ENCODE measurements around the gene ATP1B2.
"Not testable (repeated sequence)": the region's sequence is repeated elsewhere in the genome, so short reads cannot be mapped to it uniquely, and the experiment has no call there.

Gene ATP1B2

GRCh38 chr17:7615265-7615747 lies 35.4 kb upstream of the ATP1B2 start:
- H2AFZ ChIP-seq (ENCODE audit: low read depth, low read length) = peak overlapping the region; percentile 76; the same call in 1 of the 2 replicates

GRCh38 chr17:7618608-7619007 lies 32.1 kb upstream of the ATP1B2 start:
- Histone ChIP-seq H3K4me3 (ENCODE audit: low read length) (no peak overlapping the region), H3K36me3 (replicated peaks; ENCODE audit: low read depth, low read length) (no peaks in the 10 kb centered on the region)
- TF ChIP-seq CTCF (IDR thresholded peaks at IDR 0.05; ENCODE audit: low read depth, low read length) (no peak), EZH2phosphoT487 (IDR thresholded peaks at IDR 0.05; ENCODE audit: low read depth) (no peak)

More at GRCh38 chr17:7615265-7615747, 35.4 kb upstream of the ATP1B2 start:
- no peaks in the 10 kb centered on the region for H3K36me3 ChIP-seq (replicated peaks; ENCODE audit: low read depth, low read length)
- TF ChIP-seq CTCF (IDR thresholded peaks at IDR 0.05; ENCODE audit: low read depth, low read length) (no peak), EZH2phosphoT487 (IDR thresholded peaks at IDR 0.05; ENCODE audit: low read depth) (no peak)
- H3K9ac ChIP-seq (ENCODE audit: low read length) = peak overlapping the region; percentile 59
- H3K27ac ChIP-seq (ENCODE audit: low read length) = peak overlapping the region; percentile 53
- H3K4me2 ChIP-seq (ENCODE audit: low read length) = peak overlapping the region; percentile 58
- no peaks in the 10 kb centered on the region for H3K9me3 ChIP-seq (ENCODE audit: insufficient read depth, low read length)
- peaks cover 6% of the 10 kb centered on the region; the same call in 1 of the 2 replicates for H4K20me1 ChIP-seq (ENCODE audit: insufficient read depth, low read length)
- peak overlapping the region; percentile 86 for H3K4me3 ChIP-seq (ENCODE audit: low read length)
- peaks cover 11% of the 10 kb centered on the region for H3K4me1 ChIP-seq (ENCODE audit: low read length)
- H3K79me2 ChIP-seq (ENCODE audit: low read length) = peaks cover 35% of the 10 kb centered on the region
- H3K27me3 ChIP-seq (ENCODE audit: low read depth, low read length) = no peaks in the 10 kb centered on the region

GRCh38 chr17:7620835-7621234 lies 29.9 kb upstream of the ATP1B2 start:
- Histone ChIP-seq H3K4me1 (ENCODE audit: low read length) (no peaks in the 10 kb centered on the region), H3K36me3 (replicated peaks; ENCODE audit: low read depth, low read length) (no peaks in the 10 kb centered on the region), H3K9ac (ENCODE audit: low read length) (no peak overlapping the region), H3K27ac (ENCODE audit: low read length) (no peak overlapping the region), H2AFZ (ENCODE audit: low read depth, low read length) (no peak overlapping the region), H3K27me3 (ENCODE audit: low read depth, low read length) (no peaks in the 10 kb centered on the region), H4K20me1 (ENCODE audit: insufficient read depth, low read length) (no peaks in the 10 kb centered on the region), H3K4me2 (ENCODE audit: low read length) (no peak overlapping the region), H3K9me3 (ENCODE audit: insufficient read depth, low read length) (no peaks in the 10 kb centered on the region), H3K79me2 (ENCODE audit: low read length) (no peaks in the 10 kb centered on the region), H3K4me3 (ENCODE audit: low read length) (no peak overlapping the region)
- TF ChIP-seq CTCF (IDR thresholded peaks at IDR 0.05; ENCODE audit: low read depth, low read length) (no peak), EZH2phosphoT487 (IDR thresholded peaks at IDR 0.05; ENCODE audit: low read depth) (no peak)

More at GRCh38 chr17:7618608-7619007, 32.1 kb upstream of the ATP1B2 start:
- H3K4me2 ChIP-seq (ENCODE audit: low read length) = no peak overlapping the region
- no peaks in the 10 kb centered on the region for H3K9me3 ChIP-seq (ENCODE audit: insufficient read depth, low read length)
- H4K20me1 ChIP-seq (ENCODE audit: insufficient read depth, low read length) = no peaks in the 10 kb centered on the region
- H3K9ac ChIP-seq (ENCODE audit: low read length) = no peak overlapping the region
- no peak overlapping the region for H3K27ac ChIP-seq (ENCODE audit: low read length)
- H3K27me3 ChIP-seq (ENCODE audit: low read depth, low read length) = no peaks in the 10 kb centered on the region
- H3K79me2 ChIP-seq (ENCODE audit: low read length) = peaks cover 8% of the 10 kb centered on the region
- no peak overlapping the region for H2AFZ ChIP-seq (ENCODE audit: low read depth, low read length)
- H3K4me1 ChIP-seq (ENCODE audit: low read length) = peaks cover 3% of the 10 kb centered on the region; the same call in 1 of the 2 replicates

GRCh38 chr17:7623661-7624060 lies 27.1 kb upstream of the ATP1B2 start:
- H2AFZ ChIP-seq (ENCODE audit: low read depth, low read length) = no peak overlapping the region
- H4K20me1 ChIP-seq (ENCODE audit: insufficient read depth, low read length) = no peaks in the 10 kb centered on the region
- no peak overlapping the region for H3K9ac ChIP-seq (ENCODE audit: low read length)
- H3K4me3 ChIP-seq (ENCODE audit: low read length) = no peak overlapping the region
- 0 out of 2 replicates have a peak, but pooled peaks cover 4% of the 10 kb centered on the region for H3K4me1 ChIP-seq (ENCODE audit: low read length)
- TF ChIP-seq EZH2phosphoT487 (IDR thresholded peaks at IDR 0.05; ENCODE audit: low read depth) (no peak), CTCF (IDR thresholded peaks at IDR 0.05; ENCODE audit: low read depth, low read length) (no peak)
- H3K36me3 ChIP-seq (replicated peaks; ENCODE audit: low read depth, low read length) = no peaks in the 10 kb centered on the region
- H3K27me3 ChIP-seq (ENCODE audit: low read depth, low read length) = no peaks in the 10 kb centered on the region
- no peaks in the 10 kb centered on the region for H3K9me3 ChIP-seq (ENCODE audit: insufficient read depth, low read length)
- H3K27ac ChIP-seq (ENCODE audit: low read length) = no peak overlapping the region
- H3K79me2 ChIP-seq (ENCODE audit: low read length) = no peaks in the 10 kb centered on the region
- H3K4me2 ChIP-seq (ENCODE audit: low read length) = no peak overlapping the region

GRCh38 chr17:7625749-7626148 lies 25.0 kb upstream of the ATP1B2 start:
- H3K9me3 ChIP-seq (ENCODE audit: insufficient read depth, low read length); H4K20me1 ChIP-seq (ENCODE audit: insufficient read depth, low read length); H3K4me2 ChIP-seq (ENCODE audit: low read length); H2AFZ ChIP-seq (ENCODE audit: low read depth, low read length); H3K9ac ChIP-seq (ENCODE audit: low read length); H3K79me2 ChIP-seq (ENCODE audit: low read length); H3K27me3 ChIP-seq (ENCODE audit: low read depth, low read length); H3K27ac ChIP-seq (ENCODE audit: low read length); H3K4me3 ChIP-seq (ENCODE audit: low read length); H3K36me3 ChIP-seq (replicated peaks; ENCODE audit: low read depth, low read length); H3K4me1 ChIP-seq (ENCODE audit: low read length): not testable (repeated sequence)
